Endothelial cell of umbilical vein (primary cell): ENCODE results near the gene PGLYRP4.

Experiments used
- EZH2 ChIP-seq: IDR thresholded peaks from 2 replicates; pipeline ENCODE4 v1.6.1; 2012; ENCODE audit warnings: borderline replicate concordance, low read depth, mild to moderate bottlenecking, moderate library complexity, low read length, inconsistent platforms; ENCODE audit not compliant: severe bottlenecking
- FOS ChIP-seq: IDR thresholded peaks from 2 replicates; pipeline ENCODE4 v1.6.1; 2011; ENCODE audit warnings: mild to moderate bottlenecking, low read length, moderate library complexity, borderline replicate concordance; ENCODE audit not compliant: insufficient read depth
- GATA2 ChIP-seq: IDR thresholded peaks from 2 replicates; pipeline ENCODE4 v1.7.0; 2011; ENCODE audit warnings: low read depth, mild to moderate bottlenecking, moderate library complexity, mixed read lengths, low read length; ENCODE audit not compliant: insufficient read length, insufficient read depth
- JUN ChIP-seq: IDR thresholded peaks from 2 replicates; pipeline ENCODE4 v1.6.1; 2011; ENCODE audit warnings: borderline replicate concordance, low read depth; ENCODE audit not compliant: insufficient read length, insufficient read depth
- MYC ChIP-seq: IDR thresholded peaks from one replicate; pipeline ENCODE4 v1.6.1; 2011; ENCODE audit warnings: mild to moderate bottlenecking, low read depth, low read length
- POLR2A ChIP-seq: IDR thresholded peaks from 2 replicates; pipeline ENCODE4 v1.6.1; 2012; ENCODE audit warnings: low read depth, mild to moderate bottlenecking, control low read depth, low read length
- POLR2AphosphoS5 ChIP-seq: IDR thresholded peaks from 2 replicates; pipeline ENCODE4 v1.6.1; 2012; ENCODE audit warnings: low read depth, mild to moderate bottlenecking, control low read depth, low read length, moderate library complexity; ENCODE audit not compliant: insufficient read depth
- TF ChIP-seq, protein P1 (sequence below), 2 donors: IDR thresholded peaks; 1 replicate in 1 of 2; 2 replicates in 1 of 2; pipeline ENCODE4 v1.5.1; 2011; ENCODE audit warnings: low read length in 2 of 2, mild to moderate bottlenecking in 2 of 2, moderate library complexity in 2 of 2, control low read depth in 1 of 2, inconsistent platforms in 1 of 2, low read depth in 1 of 2; ENCODE audit not compliant: insufficient read depth in 1 of 2; ENCODE audit errors: extremely low read depth in 1 of 2
- TF ChIP-seq, protein P2 (sequence below): IDR thresholded peaks from 2 replicates; pipeline ENCODE4 v1.6.1; 2011; ENCODE audit not compliant: insufficient read depth, insufficient read length

DNA sequence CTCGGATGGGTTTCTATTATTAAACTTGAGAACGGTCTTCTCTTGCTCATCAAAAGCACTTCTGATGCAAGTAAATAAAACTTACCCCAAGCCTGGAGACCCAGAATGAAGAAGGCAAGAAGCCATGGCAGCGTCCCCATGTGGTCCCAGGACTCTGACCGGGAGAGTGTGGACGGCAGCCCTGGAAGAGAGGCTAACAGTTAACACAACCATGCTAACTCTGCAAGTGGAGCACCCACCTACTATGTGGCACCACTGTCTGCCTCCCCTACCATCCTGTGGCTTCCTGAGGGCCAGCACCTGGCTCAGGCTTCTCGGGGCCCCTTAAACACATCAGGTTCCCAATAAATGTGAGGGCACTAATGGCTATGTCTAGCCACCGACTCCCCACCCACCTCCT lies 38.1 kb downstream of the PGLYRP4 start:
- TF ChIP-seq, protein P1, sequence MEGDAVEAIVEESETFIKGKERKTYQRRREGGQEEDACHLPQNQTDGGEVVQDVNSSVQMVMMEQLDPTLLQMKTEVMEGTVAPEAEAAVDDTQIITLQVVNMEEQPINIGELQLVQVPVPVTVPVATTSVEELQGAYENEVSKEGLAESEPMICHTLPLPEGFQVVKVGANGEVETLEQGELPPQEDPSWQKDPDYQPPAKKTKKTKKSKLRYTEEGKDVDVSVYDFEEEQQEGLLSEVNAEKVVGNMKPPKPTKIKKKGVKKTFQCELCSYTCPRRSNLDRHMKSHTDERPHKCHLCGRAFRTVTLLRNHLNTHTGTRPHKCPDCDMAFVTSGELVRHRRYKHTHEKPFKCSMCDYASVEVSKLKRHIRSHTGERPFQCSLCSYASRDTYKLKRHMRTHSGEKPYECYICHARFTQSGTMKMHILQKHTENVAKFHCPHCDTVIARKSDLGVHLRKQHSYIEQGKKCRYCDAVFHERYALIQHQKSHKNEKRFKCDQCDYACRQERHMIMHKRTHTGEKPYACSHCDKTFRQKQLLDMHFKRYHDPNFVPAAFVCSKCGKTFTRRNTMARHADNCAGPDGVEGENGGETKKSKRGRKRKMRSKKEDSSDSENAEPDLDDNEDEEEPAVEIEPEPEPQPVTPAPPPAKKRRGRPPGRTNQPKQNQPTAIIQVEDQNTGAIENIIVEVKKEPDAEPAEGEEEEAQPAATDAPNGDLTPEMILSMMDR (IDR thresholded peaks at IDR 0.05; ENCODE audit: extremely low read depth in 1 of 2, insufficient read depth in 1 of 2, low read depth in 1 of 2, low read length in 2 of 2): no peak
- TF ChIP-seq EZH2 (no peak), POLR2AphosphoS5 (no peak), POLR2A (no peak), GATA2 (no peak), MYC (no peak), JUN (no peak), FOS (no peak)
- TF ChIP-seq, protein P2, sequence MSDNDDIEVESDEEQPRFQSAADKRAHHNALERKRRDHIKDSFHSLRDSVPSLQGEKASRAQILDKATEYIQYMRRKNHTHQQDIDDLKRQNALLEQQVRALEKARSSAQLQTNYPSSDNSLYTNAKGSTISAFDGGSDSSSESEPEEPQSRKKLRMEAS: no peak
